Esophagus muscularis mucosa (tissue), 4 donors: ENCODE measurements around the gene TTYH3.

Experiments used
- EP300 ChIP-seq: sonication (generic); formaldehyde crosslinking; IDR thresholded peaks from one replicate; pipeline ENCODE4 v1.6.1; 2017; ENCODE audit warnings: antibody characterized with exemption
- POLR2A ChIP-seq: fragments of 450-650 bp; IDR thresholded peaks from one replicate; pipeline ENCODE4 v1.6.1; 2017; ENCODE audit warnings: antibody characterized with exemption, moderate library complexity, mild to moderate bottlenecking, low read depth
- POLR2AphosphoS5 ChIP-seq, 2 donors: sonication (generic); formaldehyde crosslinking; IDR thresholded peaks; one replicate each; pipeline ENCODE4 v1.6.1; 2017; ENCODE audit warnings: antibody characterized with exemption in 2 of 2
- TF ChIP-seq, protein P1 (sequence below), 3 experiments: fragments of 200-600 bp in 2 of 3; fragments of 450-650 bp in 1 of 3; sonication (generic) in 2 of 3; IDR thresholded peaks; one replicate each; pipeline ENCODE4 v1.5.1; 2017 to 2019; ENCODE audit warnings: antibody characterized with exemption in 3 of 3, mild to moderate bottlenecking in 2 of 3, moderate library complexity in 1 of 3

DNA sequence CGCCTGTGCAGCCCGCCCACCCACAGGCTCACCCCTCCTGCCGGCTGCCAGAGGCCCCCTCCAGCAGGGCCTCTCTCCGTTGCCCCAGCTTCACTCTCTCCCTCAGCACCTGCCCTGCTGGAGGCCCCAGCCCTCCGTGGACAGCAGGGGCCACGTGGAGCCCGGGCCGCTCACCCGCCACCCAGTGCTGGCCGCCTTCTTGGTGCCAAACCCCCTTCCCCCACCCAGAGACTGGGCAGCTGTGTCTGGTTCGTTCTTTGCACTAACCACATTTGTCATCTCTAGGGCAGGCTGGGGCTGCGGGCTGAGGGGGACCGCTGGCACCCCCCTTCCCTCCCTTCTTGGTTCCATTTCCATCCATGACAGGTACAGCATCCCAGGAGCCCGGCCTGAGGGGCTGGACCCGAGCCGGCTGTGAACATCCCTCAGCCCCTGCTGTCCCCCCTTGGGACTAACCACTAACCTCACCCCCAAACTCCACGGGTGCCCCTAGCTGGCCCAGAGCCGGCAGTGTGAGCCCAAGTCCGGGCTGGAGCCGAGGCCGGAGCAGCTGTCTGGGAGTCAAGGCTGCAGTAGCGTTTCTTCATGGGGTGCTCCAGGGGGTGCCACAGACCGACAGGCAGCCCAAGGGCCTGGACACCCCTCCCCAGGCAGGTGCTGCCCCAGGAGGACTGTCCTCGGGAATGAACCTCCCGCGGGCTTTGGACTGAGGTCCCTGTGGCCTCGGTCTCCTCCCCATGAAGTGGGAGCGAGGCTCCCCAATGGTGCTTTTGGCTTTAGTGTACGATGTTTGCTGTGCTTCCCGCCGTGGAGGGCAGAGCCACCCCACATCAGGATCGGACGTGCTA is 30.7 kb downstream of the TTYH3 start:
- TF ChIP-seq, protein P1, sequence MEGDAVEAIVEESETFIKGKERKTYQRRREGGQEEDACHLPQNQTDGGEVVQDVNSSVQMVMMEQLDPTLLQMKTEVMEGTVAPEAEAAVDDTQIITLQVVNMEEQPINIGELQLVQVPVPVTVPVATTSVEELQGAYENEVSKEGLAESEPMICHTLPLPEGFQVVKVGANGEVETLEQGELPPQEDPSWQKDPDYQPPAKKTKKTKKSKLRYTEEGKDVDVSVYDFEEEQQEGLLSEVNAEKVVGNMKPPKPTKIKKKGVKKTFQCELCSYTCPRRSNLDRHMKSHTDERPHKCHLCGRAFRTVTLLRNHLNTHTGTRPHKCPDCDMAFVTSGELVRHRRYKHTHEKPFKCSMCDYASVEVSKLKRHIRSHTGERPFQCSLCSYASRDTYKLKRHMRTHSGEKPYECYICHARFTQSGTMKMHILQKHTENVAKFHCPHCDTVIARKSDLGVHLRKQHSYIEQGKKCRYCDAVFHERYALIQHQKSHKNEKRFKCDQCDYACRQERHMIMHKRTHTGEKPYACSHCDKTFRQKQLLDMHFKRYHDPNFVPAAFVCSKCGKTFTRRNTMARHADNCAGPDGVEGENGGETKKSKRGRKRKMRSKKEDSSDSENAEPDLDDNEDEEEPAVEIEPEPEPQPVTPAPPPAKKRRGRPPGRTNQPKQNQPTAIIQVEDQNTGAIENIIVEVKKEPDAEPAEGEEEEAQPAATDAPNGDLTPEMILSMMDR (IDR thresholded peaks at IDR 0.05), result no peak
- TF ChIP-seq EP300 (no peak), POLR2AphosphoS5 (IDR thresholded peaks at IDR 0.05) (no peak), POLR2A (no peak)
